ENCODE results near the gene PHPT1. TPM values are rescaled to one million over a fixed set of nuclear protein-coding genes. Genes with fewer than 3 reads are reported as not detected.
"Not testable (repeated sequence)": the region's sequence is repeated elsewhere in the genome, so short reads cannot be mapped to it uniquely, and the experiment has no call there.

Gene PHPT1
- total RNA-seq, 1 donor from 2014 or later: 89.6 TPM

DNA sequence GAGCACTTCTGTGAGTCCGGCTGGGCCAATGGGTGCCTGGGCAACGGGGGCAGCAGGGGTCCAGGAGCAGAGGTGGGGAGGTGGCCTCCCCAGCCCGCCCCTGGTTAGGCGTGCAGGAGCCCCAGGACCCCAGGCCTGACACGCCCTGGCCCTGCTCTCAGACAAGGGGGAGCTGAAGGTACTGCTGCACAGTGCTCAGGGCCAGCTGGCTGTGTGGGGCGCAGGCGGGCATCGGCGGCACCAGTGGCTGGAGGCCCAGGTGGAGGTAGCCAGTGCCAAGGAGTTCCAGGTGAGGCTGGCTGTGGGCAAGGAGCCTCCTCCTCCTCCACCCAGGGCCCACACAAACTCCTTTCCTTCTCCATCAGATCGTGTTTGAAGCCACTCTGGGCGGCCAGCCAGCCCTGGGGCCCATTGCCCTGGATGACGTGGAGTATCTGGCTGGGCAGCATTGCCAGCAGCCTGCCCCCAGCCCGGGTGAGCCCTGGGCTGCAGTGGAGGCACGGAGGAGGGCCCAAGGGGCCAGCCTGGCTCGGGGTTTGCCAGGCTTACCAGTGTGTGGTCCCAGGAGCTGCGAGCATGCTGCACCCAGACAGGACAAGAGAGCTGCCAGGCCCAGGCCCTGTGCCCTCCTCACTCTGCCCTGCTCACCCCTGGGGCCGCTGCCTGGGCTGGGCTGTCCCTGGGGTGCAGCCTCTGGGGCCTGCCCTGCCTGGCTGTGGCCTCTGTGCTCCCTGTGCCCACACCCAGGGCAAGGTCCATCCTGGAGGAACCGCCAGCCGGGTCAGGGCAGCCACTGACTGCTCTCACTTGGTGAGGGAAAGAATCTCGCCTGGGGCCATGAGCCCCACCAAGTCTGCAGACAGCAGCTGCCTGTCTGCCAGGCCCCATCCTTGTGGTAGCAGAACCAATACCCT, 9.9 kb downstream of the PHPT1 start:
- no peak for DNase-seq (ENCODE audit: low spot score)

DNA sequence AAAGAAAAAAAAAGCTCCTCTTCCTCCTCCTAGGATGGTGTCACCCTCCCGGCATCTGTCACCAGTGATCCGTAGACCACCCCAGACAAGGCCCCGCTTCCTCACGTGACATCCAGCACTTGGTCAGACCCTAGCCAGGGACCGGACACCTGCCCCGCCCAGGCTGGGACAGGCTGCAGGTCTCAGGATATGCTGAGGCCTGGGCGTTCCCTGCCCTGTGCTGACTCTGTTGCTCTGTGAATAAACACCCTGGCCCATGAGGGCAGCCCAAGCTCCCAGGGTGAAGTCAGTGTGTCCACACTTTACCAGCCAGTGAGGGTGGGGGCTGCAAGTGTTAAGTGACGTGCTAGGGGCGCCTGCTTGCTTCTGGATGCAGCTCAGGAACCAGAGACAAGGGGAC, 11.3 kb downstream of the PHPT1 start:
- no peak for DNase-seq (ENCODE audit: low spot score)

GRCh38 chr9:136860933-136861873, 12.0 kb downstream of the PHPT1 start:
- no peak for DNase-seq (ENCODE audit: low spot score)

DNA sequence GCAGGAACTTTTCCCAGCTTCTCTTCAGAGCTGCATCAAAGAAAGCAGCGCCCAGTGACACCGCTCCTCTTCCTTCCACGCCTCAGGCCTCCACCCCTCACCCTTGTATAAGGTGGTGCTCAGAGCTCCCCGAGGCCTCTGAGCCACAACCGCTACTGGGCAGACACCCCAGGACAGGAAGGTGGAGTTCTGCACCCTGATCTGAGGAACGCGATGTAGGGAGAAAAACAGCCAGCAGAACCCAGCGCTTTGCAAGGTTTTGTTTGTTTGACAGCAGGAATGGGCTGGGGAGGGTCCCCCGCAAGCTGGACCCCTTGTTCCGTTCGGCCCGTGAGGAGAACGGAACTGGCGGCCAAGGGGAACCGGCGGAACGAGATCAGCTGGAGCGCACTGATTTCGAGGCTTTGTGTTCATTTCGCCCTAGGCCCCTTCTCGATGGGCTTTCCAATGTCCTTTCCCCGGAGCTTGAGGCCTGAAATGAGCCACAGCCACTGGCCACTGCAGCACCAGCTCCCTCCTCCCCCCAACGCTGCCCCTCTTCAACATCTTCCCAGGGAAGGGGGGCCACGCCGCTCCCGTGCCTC, 12.8 kb downstream of the PHPT1 start:
- no peak for DNase-seq (ENCODE audit: low spot score)

- DNase-seq (ENCODE audit: low spot score): no peak
Measured at GRCh38 chr9:136862849-136863622, 13.8 kb downstream of the PHPT1 start.

GRCh38 chr9:136863623-136864273, 14.5 kb downstream of the PHPT1 start:
- DNase-seq (ENCODE audit: low spot score): no peak

DNA sequence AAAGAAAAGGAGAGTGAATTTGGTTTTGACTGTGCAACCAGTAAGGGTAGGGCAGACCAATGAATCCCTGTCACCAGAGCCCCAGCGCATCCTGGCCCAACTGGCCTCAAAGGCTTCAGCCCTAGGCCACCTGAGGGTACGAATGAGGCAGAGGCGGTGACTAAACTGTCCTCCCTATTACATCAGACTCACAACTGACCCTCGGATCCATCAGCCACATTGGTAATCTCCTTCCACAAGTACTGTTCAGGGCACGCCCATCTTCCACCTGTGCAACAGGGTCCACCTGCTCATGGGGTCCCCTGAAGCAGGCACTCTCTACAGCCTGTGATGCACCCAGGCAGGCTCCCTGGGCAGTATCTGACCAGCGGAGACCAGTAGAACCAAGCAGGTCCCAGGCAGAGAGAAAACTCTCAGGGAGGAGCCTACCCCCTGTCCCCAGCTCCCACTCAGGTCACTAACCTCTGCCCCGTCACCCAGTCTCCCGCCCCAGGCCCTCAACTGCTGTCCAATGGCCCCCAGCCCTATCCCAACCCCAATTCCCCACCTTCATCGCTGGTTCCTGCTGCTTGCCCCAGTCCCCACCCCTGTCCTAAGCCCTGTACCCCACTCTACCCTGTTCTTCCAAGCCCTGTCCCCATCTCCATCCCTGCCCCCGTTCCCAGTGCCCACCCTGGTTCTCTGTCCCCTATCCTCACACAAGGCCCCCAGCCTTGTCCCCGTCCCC, 16.0 kb downstream of the PHPT1 start:
- no peak for DNase-seq (ENCODE audit: low spot score)

DNA sequence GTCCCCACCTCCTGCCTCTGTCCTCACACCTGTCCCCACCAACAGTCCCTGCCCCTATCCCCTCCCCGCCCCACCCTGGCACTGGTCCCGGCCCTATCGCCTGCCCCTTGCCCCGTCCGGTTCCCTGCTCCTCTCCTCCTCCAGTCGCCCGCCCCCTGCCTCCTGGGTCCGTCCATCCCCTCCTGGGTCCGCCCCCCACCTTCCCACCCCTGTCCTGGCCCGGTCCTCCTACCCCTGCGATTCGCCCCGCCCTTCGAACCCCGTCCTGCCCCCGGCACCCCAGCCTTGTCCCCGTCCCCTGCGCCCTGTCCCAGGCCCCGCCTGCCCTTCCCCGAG, 16.5 kb downstream of the PHPT1 start:
- DNase-seq (ENCODE audit: low spot score): no peak

GRCh38 chr9:136866898-136867421, 17.8 kb downstream of the PHPT1 start:
- not testable (repeated sequence) for DNase-seq (ENCODE audit: low spot score)

- DNase-seq (ENCODE audit: low spot score): no peak
Measured at GRCh38 chr9:136867480-136867879, 18.3 kb downstream of the PHPT1 start.

GRCh38 chr9:136867917-136868316, 18.7 kb downstream of the PHPT1 start:
- no peak for DNase-seq (ENCODE audit: low spot score)

DNA sequence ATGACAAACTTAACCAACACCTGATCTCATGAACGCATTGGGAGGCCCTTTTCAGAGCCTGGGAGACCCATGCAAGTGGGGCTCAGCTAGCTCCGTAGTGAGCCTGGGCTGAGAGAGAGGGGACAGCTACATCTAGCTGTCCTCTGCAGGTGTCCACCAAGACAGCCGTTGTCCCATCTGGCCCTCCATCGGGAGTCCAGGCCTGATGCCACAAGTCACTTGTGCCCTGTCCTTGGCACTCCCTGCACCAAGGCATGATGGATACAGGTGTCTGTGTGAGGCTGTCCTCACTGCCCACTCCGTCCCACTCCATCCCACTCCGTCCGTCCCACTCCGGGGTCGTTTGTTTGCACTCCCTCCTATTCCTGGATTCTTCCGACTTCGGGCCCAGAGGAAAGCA, 19.4 kb downstream of the PHPT1 start:
- no peak for DNase-seq (ENCODE audit: low spot score)

GRCh38 chr9:136869611-136870010, 20.4 kb downstream of the PHPT1 start:
- DNase-seq (ENCODE audit: low spot score): not testable (repeated sequence)

- DNase-seq (ENCODE audit: low spot score): no peak
Measured at GRCh38 chr9:136875155-136875554, 25.9 kb downstream of the PHPT1 start.

DNA sequence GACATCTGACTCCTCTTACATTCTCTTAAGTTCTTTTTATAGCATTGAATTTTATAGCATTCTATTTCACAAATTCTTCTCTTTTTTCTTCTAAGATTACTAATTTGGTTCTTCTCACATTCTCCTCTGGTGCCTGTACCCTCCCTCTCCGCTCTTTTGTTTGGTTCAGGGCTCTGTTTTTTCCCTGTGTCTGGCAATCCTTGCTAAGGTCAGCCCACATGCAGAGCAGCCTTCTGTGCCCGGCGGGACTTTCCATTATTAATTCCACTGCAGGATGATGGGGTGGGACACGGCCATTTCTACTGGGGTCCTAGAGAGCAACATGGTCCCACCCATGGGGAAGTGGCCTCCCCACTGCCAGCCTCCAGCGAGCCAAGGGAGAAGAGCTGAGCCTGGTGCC, 27.3 kb downstream of the PHPT1 start:
- DNase-seq (ENCODE audit: low spot score): no peak

- DNase-seq (ENCODE audit: low spot score): no peak
Measured at GRCh38 chr9:136880651-136881050, 31.4 kb downstream of the PHPT1 start.

GRCh38 chr9:136881691-136882108, 32.5 kb downstream of the PHPT1 start:
- DNase-seq (ENCODE audit: low spot score): no peak

DNA sequence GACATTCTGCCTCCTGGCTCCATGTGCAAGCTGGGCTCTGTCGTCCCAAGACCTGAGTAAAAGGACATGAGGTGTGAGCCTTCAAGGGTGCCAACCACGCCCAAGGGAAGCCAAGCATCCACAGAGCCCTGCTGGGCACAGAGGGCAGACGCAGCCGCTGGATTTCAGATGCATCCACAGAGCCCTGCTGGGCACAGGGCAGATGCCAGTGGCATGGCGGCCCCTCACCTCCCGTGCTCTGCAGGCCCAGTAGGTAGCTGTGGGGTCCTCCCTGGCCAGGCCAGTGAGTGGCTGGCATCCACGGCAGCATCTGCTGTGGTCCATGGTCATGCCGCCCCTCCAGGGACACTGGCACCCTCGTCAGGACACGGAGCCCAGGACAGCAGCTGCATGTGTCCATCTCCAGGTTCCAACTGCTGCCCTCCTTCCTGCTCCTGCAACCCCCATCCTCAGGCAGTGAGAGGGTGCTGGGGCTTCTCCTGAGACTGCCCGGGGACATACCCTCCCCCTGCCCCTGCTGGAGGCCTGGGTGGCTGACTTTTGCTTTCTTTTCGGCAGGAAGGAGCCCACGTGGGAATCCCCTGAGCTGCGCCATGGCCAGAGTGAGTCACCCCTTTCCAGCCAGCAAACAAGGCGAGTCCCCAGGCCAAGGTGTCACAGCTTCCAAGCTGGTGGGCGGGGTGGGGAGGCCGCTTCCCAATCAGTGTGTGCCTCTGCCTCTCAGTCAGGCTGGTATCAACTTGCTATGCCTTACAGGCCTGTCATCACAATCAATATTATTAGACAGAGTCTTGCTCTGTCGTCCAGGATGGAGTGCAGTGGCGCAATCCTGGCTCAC, 33.1 kb downstream of the PHPT1 start:
- no peak for DNase-seq (ENCODE audit: low spot score)

DNA sequence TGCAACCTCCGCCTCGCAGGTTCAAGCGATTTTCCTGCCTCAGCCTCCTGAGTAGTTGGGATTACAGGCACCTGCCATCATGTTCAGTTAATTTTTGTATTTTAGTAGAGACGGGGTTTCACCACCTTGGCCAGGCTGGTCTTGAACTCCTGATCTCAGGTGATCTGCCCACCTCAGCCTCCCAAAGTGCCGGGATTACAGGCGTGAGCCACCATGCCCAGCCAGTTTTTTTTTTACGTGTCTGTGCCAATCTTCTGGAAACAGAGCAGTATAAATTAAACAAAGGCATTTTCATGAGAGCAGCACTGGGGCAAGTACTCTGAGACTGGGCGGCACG, 33.7 kb downstream of the PHPT1 start:
- DNase-seq (ENCODE audit: low spot score): not testable (repeated sequence)
